ENCODE results near the gene MRAS.
"Not testable (repeated sequence)": the region's sequence is repeated elsewhere in the genome, so short reads cannot be mapped to it uniquely, and the experiment has no call there.

MRAS gene

GRCh38 chr3:138445236-138445635, 96.9 kb downstream of the MRAS start:
- DNase-seq (ENCODE audit: low spot score): no peak

DNA sequence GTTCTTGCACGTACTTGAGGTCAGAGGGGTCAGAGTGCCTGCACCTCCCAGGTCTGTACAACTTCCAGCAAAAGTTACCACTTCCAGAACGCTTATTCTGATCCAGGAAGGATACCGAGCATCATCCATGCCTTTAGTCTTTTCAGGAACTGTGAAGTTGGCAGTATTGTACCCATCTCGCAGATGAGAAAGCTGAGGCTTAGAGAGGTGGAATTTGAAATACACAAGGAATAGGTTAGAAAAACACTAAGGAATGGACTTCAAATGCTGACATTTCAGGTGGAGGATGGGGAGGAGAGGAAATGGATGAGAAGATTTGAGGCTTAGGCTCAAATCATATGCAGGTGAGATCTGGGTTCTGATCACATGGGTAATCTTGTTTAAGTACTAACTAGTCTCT, 97.3 kb downstream of the MRAS start:
- no peak for DNase-seq (ENCODE audit: low spot score)

GRCh38 chr3:138448631-138449030, 100.3 kb downstream of the MRAS start:
- no peak for DNase-seq (ENCODE audit: low spot score)

DNA sequence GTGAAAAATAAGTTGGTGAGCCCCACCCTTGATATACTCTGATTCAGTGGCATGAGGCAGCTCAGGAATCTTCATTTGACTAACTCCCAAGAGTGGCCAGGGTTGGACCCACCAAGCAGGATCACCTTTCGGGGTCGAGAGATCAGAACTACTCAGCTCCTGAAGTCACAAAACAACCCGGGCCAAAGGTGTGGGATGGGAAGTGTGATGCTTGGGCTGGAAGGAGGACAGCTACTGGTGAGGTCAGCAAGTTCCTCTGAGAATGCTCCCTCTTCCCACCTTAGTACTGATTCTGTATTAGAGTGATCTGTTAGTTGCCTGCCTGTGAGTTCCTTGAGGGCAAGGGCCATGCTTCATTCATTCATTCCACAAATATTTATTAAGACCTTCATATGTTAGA, 101.1 kb downstream of the MRAS start:
- DNase-seq (ENCODE audit: low spot score): no peak

- DNase-seq (ENCODE audit: low spot score): no peak
These were observed 101.8 kb downstream of the MRAS start for GRCh38 chr3:138450181-138450580.

DNA sequence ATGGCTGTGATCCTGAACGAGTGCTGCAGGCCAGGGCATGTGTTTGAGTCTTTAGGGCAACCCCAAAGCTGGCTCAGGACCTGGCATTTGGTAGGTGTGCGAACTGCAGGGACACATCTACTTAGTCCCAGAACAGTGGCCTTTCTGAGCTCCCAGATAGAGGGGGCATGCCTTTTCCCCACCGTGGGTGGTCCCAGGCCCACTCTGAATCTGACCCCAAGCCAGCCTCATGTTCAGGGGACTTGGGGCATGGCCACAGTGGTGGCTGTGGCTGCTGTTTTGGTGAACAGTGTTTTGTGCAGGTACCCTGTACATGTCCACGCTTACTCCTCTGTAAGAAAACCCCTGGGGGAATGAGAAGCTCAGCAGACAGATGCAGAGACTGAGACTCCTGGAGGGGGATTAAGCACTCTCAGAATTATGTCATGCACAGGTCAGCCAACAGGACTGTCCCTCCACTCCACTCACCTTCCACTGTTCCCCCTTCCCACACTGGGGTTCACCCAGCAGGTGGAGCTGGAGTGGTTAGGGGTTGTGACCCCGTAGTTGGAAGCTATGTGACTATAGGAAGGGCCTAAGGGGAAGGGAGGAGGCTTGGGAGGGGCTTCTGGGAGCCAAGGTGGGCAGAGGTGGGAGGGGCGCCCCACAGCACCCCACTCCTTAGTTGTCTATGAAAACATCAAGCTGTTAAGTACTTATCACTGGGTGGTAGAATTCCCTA, 102.5 kb downstream of the MRAS start:
- no peak for DNase-seq (ENCODE audit: low spot score)

DNA sequence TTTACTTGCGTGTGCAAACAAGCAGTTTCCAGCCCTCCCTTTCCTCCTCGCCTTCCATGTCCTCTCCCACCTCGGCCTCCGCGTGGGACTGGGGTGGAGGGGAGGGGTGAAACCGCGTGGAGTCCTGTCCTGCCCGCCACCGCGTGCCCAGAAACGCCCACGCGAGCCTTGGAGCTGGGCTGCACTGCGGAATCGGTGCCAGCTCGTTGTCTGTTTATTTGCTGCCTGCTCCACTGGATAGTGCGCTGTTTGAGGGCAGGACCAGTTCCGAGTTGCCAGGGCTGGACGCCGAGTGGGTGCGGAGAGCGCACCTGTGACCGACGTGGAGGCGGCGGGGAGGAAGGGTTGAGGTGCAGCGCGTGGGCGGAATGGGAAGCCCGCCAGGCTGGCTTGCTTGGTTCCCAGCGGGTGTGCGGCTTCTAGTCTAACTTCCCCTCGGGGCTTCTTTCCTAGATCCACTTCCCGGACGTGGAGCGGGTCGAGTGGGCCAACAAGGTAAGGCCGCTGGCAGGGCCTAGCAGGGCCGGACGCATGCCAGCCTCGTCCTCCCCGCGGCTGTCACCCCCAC, 103.3 kb downstream of the MRAS start:
- no peak for DNase-seq (ENCODE audit: low spot score)

DNA sequence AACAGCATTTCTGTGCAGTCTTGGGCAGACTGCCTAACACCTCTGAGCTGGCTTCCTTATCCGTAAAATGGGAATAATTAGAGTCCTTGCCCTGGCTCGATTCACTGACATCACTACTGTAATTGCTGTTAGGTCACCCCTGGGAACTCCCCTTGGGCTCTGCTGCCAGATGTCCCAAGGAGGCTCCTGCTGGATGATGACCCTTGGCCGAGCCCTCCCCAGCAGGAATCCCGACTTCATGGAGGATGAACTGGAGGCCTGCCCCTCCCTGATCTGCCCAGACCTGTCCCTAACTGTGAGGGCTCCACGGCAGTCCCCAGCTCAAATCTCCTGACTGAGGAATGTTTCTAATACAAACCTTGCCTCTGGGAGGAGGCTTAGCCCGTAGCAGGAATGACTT, 104.1 kb downstream of the MRAS start:
- DNase-seq (ENCODE audit: low spot score): no peak

- DNase-seq (ENCODE audit: low spot score): not testable (repeated sequence)
These were observed 105.6 kb downstream of the MRAS start for GRCh38 chr3:138453940-138454339.

All from HuH-7.5 (cell line).